ENCODE data around the gene SMPD3. TPM values are rescaled to one million over a fixed set of nuclear protein-coding genes. Genes with fewer than 3 reads are reported as not detected.

SMPD3 gene
- total and polyA plus RNA-seq, 9 of the 15 experiments (the other 6 are each of a cell fraction or from before 2014, with no cell fraction given), result 0.03 to 1.2 (median 0.18) TPM

DNA sequence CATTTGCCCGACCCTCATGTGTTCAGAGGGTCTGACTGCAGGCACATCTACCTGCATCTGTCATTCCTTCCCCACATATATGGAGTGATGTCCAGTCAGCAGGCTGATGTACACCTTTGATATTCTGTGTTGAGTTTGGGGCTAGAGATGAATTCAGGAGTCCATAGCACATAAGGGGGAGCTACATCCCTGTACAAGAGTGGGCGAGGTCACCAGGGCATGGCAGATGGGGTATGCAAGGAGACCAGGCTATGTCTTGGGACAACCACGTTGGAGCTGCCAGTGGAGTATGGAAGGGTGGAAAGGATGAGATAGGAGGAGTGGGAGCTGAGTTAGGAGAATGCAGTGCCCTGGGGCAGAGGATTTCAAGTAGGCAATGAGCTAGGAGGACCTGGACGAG is 15.0 kb downstream of the SMPD3 start:
- WGBS (ENCODE audit: insufficient coverage, low coverage, missing lambda C conversion rate), result 2% methylated on average over 4 of the region's 4 CpGs
- H3K27me3 ChIP-seq (ENCODE audit: control insufficient read depth in 2 of 2, insufficient read depth in 2 of 2, low read length in 2 of 2), result peaks cover 5 to 14% of the 10 kb centered on the region in 2 experiments; a peak in 3 of 5 replicates
- intact Hi-C loops (cut with micrococcal nuclease), result no loop called here
- no peak overlapping the region for H3K27ac ChIP-seq (ENCODE audit: extremely low read depth, low read depth, low read length)
- ATAC-seq (no peak), FAIRE-seq (no peak), DNase-seq (ENCODE audit: extremely low read depth in 1 of 4, low spot score in 3 of 4) (no peak)
- H2AFZ ChIP-seq (ENCODE audit: low read depth, low read length), result no peak overlapping the region
- no peaks in the 10 kb centered on the region for H3K36me3 ChIP-seq (ENCODE audit: control insufficient read depth, insufficient read depth, low read length)
- H3K4me2 ChIP-seq (ENCODE audit: insufficient read depth, low read length), result no peak overlapping the region
- no peaks in the 10 kb centered on the region for H3K9me1 ChIP-seq (ENCODE audit: control insufficient read depth, insufficient read depth, low read length)
- no peaks in the 10 kb centered on the region; the same call in 1 of the 2 replicates for H4K20me1 ChIP-seq (replicated peaks; ENCODE audit: control insufficient read depth, insufficient read depth, low read length)
- no peak overlapping the region for H3K9ac ChIP-seq (ENCODE audit: insufficient read depth in 1 of 2, low read depth in 2 of 2, low read length in 2 of 2)
- CTCF ChIA-PET (ENCODE audit: low intra/inter-chr PET ratio), result no interaction called here
- POLR2A ChIA-PET, result no interaction called here
- in situ Hi-C loops (cut with MboI), result no loop called here
- H3K79me2 ChIP-seq (ENCODE audit: control insufficient read depth, insufficient read depth, low read length), result no peaks in the 10 kb centered on the region
- H3K9me3 ChIP-seq (replicated peaks; ENCODE audit: control insufficient read depth, insufficient read depth, low read depth, low read length), result 0 out of 2 replicates have a peak, but pooled peaks cover 3% of the 10 kb centered on the region
- no peak for TF ChIP-seq ESRRA (IDR thresholded peaks at IDR 0.05; ENCODE audit: borderline replicate concordance, low read depth)
- no peak for TF ChIP-seq BRCA1 (IDR thresholded peaks at IDR 0.05)
- no peak for TF ChIP-seq BRCA1 (CRISPR knock-in tag; IDR thresholded peaks at IDR 0.05)
- TF ChIP-seq BDP1 (IDR thresholded peaks at IDR 0.05; ENCODE audit: insufficient read depth, insufficient read length), result no peak
- no peak for TF ChIP-seq ZNF668 (CRISPR knock-in tag; IDR thresholded peaks at IDR 0.05)
- no peak for TF ChIP-seq NFIC (IDR thresholded peaks at IDR 0.05)
- no TSS peak for BruUV-seq (replicated peaks)
- H3K4me3 ChIP-seq, result no peak overlapping the region
- no peaks in the 10 kb centered on the region for H3K4me1 ChIP-seq (replicated peaks in 1 of 2; ENCODE audit: control insufficient read depth in 2 of 2, insufficient read depth in 2 of 2, low read length in 2 of 2)

DNA sequence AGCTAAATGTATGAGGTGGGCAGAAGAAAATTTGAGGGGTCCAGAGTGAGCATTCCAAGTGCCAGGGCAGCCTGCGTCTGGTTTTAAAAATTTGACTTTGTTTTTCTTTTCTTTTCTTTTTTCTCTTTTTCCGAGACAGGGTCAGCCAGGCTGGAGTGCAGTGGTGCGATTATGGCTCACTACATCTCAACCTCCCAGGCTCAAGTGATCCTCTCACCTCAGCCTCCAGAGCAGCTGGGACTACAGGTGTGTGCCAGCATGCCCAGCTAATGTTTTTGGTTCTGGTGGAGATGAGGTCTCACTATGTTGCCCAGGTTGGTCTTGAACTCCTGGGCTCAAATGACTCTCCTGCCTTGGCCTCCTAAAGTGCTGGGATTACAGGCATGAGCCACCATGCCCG is 15.6 kb downstream of the SMPD3 start:
- TF ChIP-seq, protein P1, sequence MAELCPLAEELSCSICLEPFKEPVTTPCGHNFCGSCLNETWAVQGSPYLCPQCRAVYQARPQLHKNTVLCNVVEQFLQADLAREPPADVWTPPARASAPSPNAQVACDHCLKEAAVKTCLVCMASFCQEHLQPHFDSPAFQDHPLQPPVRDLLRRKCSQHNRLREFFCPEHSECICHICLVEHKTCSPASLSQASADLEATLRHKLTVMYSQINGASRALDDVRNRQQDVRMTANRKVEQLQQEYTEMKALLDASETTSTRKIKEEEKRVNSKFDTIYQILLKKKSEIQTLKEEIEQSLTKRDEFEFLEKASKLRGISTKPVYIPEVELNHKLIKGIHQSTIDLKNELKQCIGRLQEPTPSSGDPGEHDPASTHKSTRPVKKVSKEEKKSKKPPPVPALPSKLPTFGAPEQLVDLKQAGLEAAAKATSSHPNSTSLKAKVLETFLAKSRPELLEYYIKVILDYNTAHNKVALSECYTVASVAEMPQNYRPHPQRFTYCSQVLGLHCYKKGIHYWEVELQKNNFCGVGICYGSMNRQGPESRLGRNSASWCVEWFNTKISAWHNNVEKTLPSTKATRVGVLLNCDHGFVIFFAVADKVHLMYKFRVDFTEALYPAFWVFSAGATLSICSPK (IDR thresholded peaks at IDR 0.05; ENCODE audit: borderline replicate concordance), result no peak
- no peak for TF ChIP-seq SREBF2 (CRISPR knock-in tag; IDR thresholded peaks at IDR 0.05)
- TF ChIP-seq SRF (CRISPR knock-in tag; IDR thresholded peaks at IDR 0.05), result no peak
- TF ChIP-seq, protein P2, sequence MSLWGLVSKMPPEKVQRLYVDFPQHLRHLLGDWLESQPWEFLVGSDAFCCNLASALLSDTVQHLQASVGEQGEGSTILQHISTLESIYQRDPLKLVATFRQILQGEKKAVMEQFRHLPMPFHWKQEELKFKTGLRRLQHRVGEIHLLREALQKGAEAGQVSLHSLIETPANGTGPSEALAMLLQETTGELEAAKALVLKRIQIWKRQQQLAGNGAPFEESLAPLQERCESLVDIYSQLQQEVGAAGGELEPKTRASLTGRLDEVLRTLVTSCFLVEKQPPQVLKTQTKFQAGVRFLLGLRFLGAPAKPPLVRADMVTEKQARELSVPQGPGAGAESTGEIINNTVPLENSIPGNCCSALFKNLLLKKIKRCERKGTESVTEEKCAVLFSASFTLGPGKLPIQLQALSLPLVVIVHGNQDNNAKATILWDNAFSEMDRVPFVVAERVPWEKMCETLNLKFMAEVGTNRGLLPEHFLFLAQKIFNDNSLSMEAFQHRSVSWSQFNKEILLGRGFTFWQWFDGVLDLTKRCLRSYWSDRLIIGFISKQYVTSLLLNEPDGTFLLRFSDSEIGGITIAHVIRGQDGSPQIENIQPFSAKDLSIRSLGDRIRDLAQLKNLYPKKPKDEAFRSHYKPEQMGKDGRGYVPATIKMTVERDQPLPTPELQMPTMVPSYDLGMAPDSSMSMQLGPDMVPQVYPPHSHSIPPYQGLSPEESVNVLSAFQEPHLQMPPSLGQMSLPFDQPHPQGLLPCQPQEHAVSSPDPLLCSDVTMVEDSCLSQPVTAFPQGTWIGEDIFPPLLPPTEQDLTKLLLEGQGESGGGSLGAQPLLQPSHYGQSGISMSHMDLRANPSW (CRISPR knock-in tag; IDR thresholded peaks at IDR 0.05), result no peak
- no peak for TF ChIP-seq SOX6 (IDR thresholded peaks at IDR 0.05)
- no peak for TF ChIP-seq ESRRA (IDR thresholded peaks at IDR 0.05; ENCODE audit: borderline replicate concordance, low read depth)
- TF ChIP-seq DNMT1 (IDR thresholded peaks at IDR 0.05), result no peak
- no TSS peak for BruUV-seq (replicated peaks)

More for the DNA sequence above, 15.6 kb downstream of the SMPD3 start:
- DNase-seq (ENCODE audit: extremely low read depth in 1 of 4, low spot score in 3 of 4), result no peak
- POLR2A ChIA-PET, result interaction anchor here (1.5 kb wide), 1 partner anchor 21 kb away, joined by 3 read pairs; no protein-coding TSS in a partner anchor
- Histone ChIP-seq H3K79me2 (ENCODE audit: control insufficient read depth, insufficient read depth, low read length) (no peaks in the 10 kb centered on the region), H3K27ac (ENCODE audit: extremely low read depth, low read depth, low read length) (no peak overlapping the region), H3K9ac (ENCODE audit: insufficient read depth in 1 of 2, low read depth in 2 of 2, low read length in 2 of 2) (no peak overlapping the region), H3K36me3 (ENCODE audit: control insufficient read depth, insufficient read depth, low read length) (no peaks in the 10 kb centered on the region), H2AFZ (ENCODE audit: low read depth, low read length) (no peak overlapping the region), H3K27me3 (ENCODE audit: control insufficient read depth in 2 of 2, insufficient read depth in 2 of 2, low read length in 2 of 2) (peaks cover 5 to 14% of the 10 kb centered on the region in 2 experiments; a peak in 3 of 5 replicates), H3K9me1 (ENCODE audit: control insufficient read depth, insufficient read depth, low read length) (no peaks in the 10 kb centered on the region), H3K4me1 (replicated peaks in 1 of 2; ENCODE audit: control insufficient read depth in 2 of 2, insufficient read depth in 2 of 2, low read length in 2 of 2) (no peaks in the 10 kb centered on the region), H3K9me3 (replicated peaks; ENCODE audit: control insufficient read depth, insufficient read depth, low read depth, low read length) (0 out of 2 replicates have a peak, but pooled peaks cover 3% of the 10 kb centered on the region), H3K4me2 (ENCODE audit: insufficient read depth, low read length) (no peak overlapping the region), H4K20me1 (replicated peaks; ENCODE audit: control insufficient read depth, insufficient read depth, low read length) (no peaks in the 10 kb centered on the region; the same call in 1 of the 2 replicates), H3K4me3 (no peak overlapping the region)
- 0% methylated on average over 4 of the region's 4 CpGs for WGBS (ENCODE audit: insufficient coverage, low coverage, missing lambda C conversion rate)
- intact Hi-C loops (cut with micrococcal nuclease) (no loop called here), in situ Hi-C loops (cut with MboI) (no loop called here)
- CTCF ChIA-PET (ENCODE audit: low intra/inter-chr PET ratio), result no interaction called here
- FAIRE-seq, result no peak
- ATAC-seq, result no peak
